Umbilical cord (tissue), 2 donors: ENCODE measurements around the gene CNOT11. TPM values are rescaled to one million over a fixed set of nuclear protein-coding genes. Genes with fewer than 3 reads are reported as not detected.
"Not testable (repeated sequence)": the region's sequence is repeated elsewhere in the genome, so short reads cannot be mapped to it uniquely, and the experiment has no call there.

ENCODE experiments used
- DNase-seq: peaks from one replicate; pipeline ENCODE4 v3.0.0-alpha.2; 2015; ENCODE audit warnings: low spot score
- total RNA-seq: library from RNA; depleted of rRNA; stranded (reverse); fragments of >200 nt; gene quantifications from one replicate; pipeline ENCODE4 v1.2.3, GENCODE V29; 2014; ENCODE audit warnings: low replicate concordance; ENCODE audit not compliant: insufficient read depth

The CNOT11 gene
- total RNA-seq, 1 donor from 2014 or later, result 26.5 TPM

GRCh38 chr2:101308432-101309210, 55.9 kb downstream of the CNOT11 start, which contains the start of gene RNF149:
RNF149 (minus strand) TSS chr2:101308701; CDS start chr2:101308588, 113 bp downstream.
- DNase-seq, result peak; percentile 94

GRCh38 chr2:101310090-101310833, 57.6 kb downstream of the CNOT11 start:
- no peak for DNase-seq

- no peak for DNase-seq
Measured at GRCh38 chr2:101310834-101311695, 58.4 kb downstream of the CNOT11 start.

DNA sequence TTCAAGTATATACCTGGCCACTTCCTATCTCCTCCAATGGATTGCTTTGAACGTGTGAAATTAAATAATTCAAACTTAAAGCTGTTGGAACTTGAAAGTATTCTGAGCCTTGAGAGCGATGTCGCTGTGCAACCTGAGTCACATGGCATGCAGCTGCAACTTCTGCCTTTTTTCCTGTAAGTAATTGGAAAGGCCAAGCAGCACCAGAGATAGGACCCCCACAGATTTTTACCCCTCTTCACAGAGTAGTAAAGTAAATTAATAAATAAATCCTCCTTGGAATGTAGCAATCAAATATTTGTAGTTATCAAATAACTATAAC, 59.0 kb downstream of the CNOT11 start:
- DNase-seq, result no peak

- DNase-seq, result not testable (repeated sequence)
Measured at GRCh38 chr2:101316568-101316967, 63.9 kb downstream of the CNOT11 start.

Other genes starting within 250 kb of the CNOT11 start
- gene TBC1D8, start 101.5 kb upstream of the CNOT11 start, total RNA-seq, result 16.1 TPM
- gene RNF149, start 55.8 kb downstream of the CNOT11 start, total RNA-seq, result 63.6 TPM
- 3.6 TPM for gene CREG2, start 134.6 kb downstream of the CNOT11 start, total RNA-seq
- 1.2 TPM for gene RFX8, start 222.2 kb downstream of the CNOT11 start, total RNA-seq